Neural progenitor cell (in vitro differentiated cells): ENCODE results near the gene APLP2. TPM values are rescaled to one million over a fixed set of nuclear protein-coding genes. Genes with fewer than 3 reads are reported as not detected.

ENCODE experiments used
- DNase-seq: peaks from one replicate; pipeline ENCODE4 v3.0.0-alpha.2; 2016; ENCODE audit warnings: low spot score
- H2AFZ ChIP-seq: fragments of 200-600 bp; sonication (generic); replicated peaks from 2 replicates; pipeline ENCODE4 v1.6.1; 2016; ENCODE audit warnings: antibody characterized with exemption
- H3F3A ChIP-seq: fragments of 200-600 bp; sonication (generic); 2 replicates; pipeline ENCODE4 v1.6.1; 2016; ENCODE audit warnings: antibody characterized with exemption, low read depth
- H3K27ac ChIP-seq: fragments of 200-600 bp; sonication (generic); 2 replicates; pipeline ENCODE4 v1.5.1; 2016; ENCODE audit warnings: mild to moderate bottlenecking
- H3K27me3 ChIP-seq: fragments of 200-600 bp; sonication (generic); 2 replicates; pipeline ENCODE4 v1.6.1; 2016; ENCODE audit warnings: mild to moderate bottlenecking, moderate library complexity
- H3K36me3 ChIP-seq: fragments of 200-600 bp; sonication (generic); 2 replicates; pipeline ENCODE4 v1.5.1; 2016
- H3K4me1 ChIP-seq: fragments of 200-600 bp; sonication (generic); 2 replicates; pipeline ENCODE4 v1.6.1; 2016; ENCODE audit warnings: mixed run types
- H3K4me2 ChIP-seq: fragments of 200-600 bp; sonication (generic); 2 replicates; pipeline ENCODE4 v1.6.1; 2016
- H3K4me3 ChIP-seq: fragments of 200-600 bp; sonication (generic); 2 replicates; pipeline ENCODE4 v1.5.1; 2016
- H3K79me2 ChIP-seq: fragments of 200-600 bp; sonication (generic); 2 replicates; pipeline ENCODE4 v1.6.1; 2016; ENCODE audit warnings: low read depth
- H3K9ac ChIP-seq: fragments of 200-600 bp; sonication (generic); 2 replicates; pipeline ENCODE4 v1.6.1; 2016
- H3K9me3 ChIP-seq: fragments of 200-600 bp; sonication (generic); 2 replicates; pipeline ENCODE4 v1.5.1; 2016; ENCODE audit warnings: low read depth
- H4K20me1 ChIP-seq: fragments of 200-600 bp; sonication (generic); 2 replicates; pipeline ENCODE4 v1.6.1; 2016; ENCODE audit warnings: low read depth
- H3K27ac Mint-ChIP-seq: 3 replicates; pipeline ENCODE4 v1.8.0; 2021; ENCODE audit warnings: mixed read lengths
- H3K27me3 Mint-ChIP-seq: 2 replicates; pipeline ENCODE4 v1.8.0; 2022; ENCODE audit warnings: low read depth, mild to moderate bottlenecking, inconsistent platforms, moderate library complexity, mixed read lengths; ENCODE audit not compliant: insufficient read depth
- H3K36me3 Mint-ChIP-seq: 3 replicates; pipeline ENCODE4 v1.8.0; 2021; ENCODE audit warnings: mixed read lengths
- H3K4me1 Mint-ChIP-seq: 3 replicates; pipeline ENCODE4 v1.8.0; 2021; ENCODE audit warnings: mixed read lengths
- H3K4me3 Mint-ChIP-seq: 3 replicates; pipeline ENCODE4 v1.8.0; 2021; ENCODE audit warnings: mild to moderate bottlenecking, moderate library complexity, mixed read lengths
- H3K9me3 Mint-ChIP-seq: 3 replicates; pipeline ENCODE4 v1.8.0; 2020; ENCODE audit warnings: mixed read lengths
- EZH2 ChIP-seq: fragments of 200-600 bp; sonication (generic); IDR thresholded peaks from 2 replicates; pipeline ENCODE4 v1.6.1; 2017; ENCODE audit warnings: antibody characterized with exemption, mild to moderate bottlenecking, moderate library complexity
- EZH2phosphoT487 ChIP-seq: fragments of 200-600 bp; sonication (generic); IDR thresholded peaks from 2 replicates; pipeline ENCODE4 v1.6.1; 2017; ENCODE audit warnings: antibody characterized with exemption
- total RNA-seq: library from RNA; depleted of rRNA; stranded (reverse); fragments of >200 nt; gene quantifications from 2 replicates; pipeline ENCODE4 v1.2.3, GENCODE V29; 2015; ENCODE audit warnings: low replicate concordance
- TF ChIP-seq, protein P1 (sequence below): fragments of 200-600 bp; sonication (generic); IDR thresholded peaks from 2 replicates; pipeline ENCODE4 v1.5.1; 2017; ENCODE audit warnings: antibody characterized with exemption, mild to moderate bottlenecking

APLP2 gene
- total RNA-seq, 1 donor from 2014 or later = 455 TPM

GRCh38 chr11:130051082-130051481, 18.6 kb upstream of the APLP2 start:
- Histone ChIP-seq H3K4me2 (no peak overlapping the region), H3K27me3 (no peaks in the 10 kb centered on the region), H3K9me3 (no peaks in the 10 kb centered on the region), H3K4me3 (no peak overlapping the region), H3F3A (no peaks in the 10 kb centered on the region), H3K27ac (no peak overlapping the region), H2AFZ (no peak overlapping the region), H4K20me1 (no peaks in the 10 kb centered on the region), H3K9ac (no peak overlapping the region), H3K4me1 (peaks cover 18% of the 10 kb centered on the region), H3K79me2 (no peaks in the 10 kb centered on the region), H3K36me3 (no peaks in the 10 kb centered on the region)
- no peaks in the 10 kb centered on the region for H3K36me3 Mint-ChIP-seq
- TF ChIP-seq EZH2phosphoT487 = no peak
- TF ChIP-seq EZH2 = no peak
- TF ChIP-seq, protein P1, sequence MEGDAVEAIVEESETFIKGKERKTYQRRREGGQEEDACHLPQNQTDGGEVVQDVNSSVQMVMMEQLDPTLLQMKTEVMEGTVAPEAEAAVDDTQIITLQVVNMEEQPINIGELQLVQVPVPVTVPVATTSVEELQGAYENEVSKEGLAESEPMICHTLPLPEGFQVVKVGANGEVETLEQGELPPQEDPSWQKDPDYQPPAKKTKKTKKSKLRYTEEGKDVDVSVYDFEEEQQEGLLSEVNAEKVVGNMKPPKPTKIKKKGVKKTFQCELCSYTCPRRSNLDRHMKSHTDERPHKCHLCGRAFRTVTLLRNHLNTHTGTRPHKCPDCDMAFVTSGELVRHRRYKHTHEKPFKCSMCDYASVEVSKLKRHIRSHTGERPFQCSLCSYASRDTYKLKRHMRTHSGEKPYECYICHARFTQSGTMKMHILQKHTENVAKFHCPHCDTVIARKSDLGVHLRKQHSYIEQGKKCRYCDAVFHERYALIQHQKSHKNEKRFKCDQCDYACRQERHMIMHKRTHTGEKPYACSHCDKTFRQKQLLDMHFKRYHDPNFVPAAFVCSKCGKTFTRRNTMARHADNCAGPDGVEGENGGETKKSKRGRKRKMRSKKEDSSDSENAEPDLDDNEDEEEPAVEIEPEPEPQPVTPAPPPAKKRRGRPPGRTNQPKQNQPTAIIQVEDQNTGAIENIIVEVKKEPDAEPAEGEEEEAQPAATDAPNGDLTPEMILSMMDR = no peak
- no peak overlapping the region for H3K4me3 Mint-ChIP-seq
- H3K9me3 Mint-ChIP-seq = peaks cover 6% of the 10 kb centered on the region
- DNase-seq = no peak
- H3K27me3 Mint-ChIP-seq = no peaks in the 10 kb centered on the region
- H3K4me1 Mint-ChIP-seq = peaks cover 4% of the 10 kb centered on the region
- no peak overlapping the region for H3K27ac Mint-ChIP-seq

DNA sequence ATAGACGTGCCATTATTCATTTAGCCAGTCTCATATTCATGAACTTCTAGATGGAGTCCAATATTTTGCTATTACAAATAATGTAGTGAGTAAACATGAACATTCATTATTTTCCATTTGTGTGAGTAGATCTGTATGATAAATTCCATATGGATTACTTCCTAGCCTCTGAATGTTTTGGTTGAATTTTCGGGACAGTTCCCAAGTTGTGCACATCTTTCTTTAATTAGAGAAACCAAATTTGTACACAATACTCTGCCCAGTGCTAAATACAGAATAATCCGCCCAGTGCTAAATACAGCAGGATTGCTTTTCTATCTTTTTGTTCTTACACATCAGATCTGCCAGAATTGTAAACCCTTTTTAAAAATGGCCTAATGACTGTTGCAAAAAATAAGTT, 17.1 kb upstream of the APLP2 start:
- TF ChIP-seq, protein P1 = no peak
- TF ChIP-seq EZH2 = no peak
- TF ChIP-seq EZH2phosphoT487 = no peak
- Histone ChIP-seq H3K9ac (no peak overlapping the region), H3K27ac (no peak overlapping the region), H3K36me3 (no peaks in the 10 kb centered on the region), H3K4me2 (no peak overlapping the region), H3K4me1 (peaks cover 18% of the 10 kb centered on the region), H3K4me3 (no peak overlapping the region), H3K79me2 (no peaks in the 10 kb centered on the region), H2AFZ (no peak overlapping the region), H4K20me1 (no peaks in the 10 kb centered on the region), H3K27me3 (no peaks in the 10 kb centered on the region), H3K9me3 (no peaks in the 10 kb centered on the region), H3F3A (no peaks in the 10 kb centered on the region)
- Mint-ChIP-seq H3K27me3 (no peaks in the 10 kb centered on the region), H3K9me3 (peaks cover 6% of the 10 kb centered on the region), H3K36me3 (no peaks in the 10 kb centered on the region), H3K4me1 (peaks cover 4% of the 10 kb centered on the region), H3K27ac (no peak overlapping the region), H3K4me3 (no peak overlapping the region)
- DNase-seq = no peak

DNA sequence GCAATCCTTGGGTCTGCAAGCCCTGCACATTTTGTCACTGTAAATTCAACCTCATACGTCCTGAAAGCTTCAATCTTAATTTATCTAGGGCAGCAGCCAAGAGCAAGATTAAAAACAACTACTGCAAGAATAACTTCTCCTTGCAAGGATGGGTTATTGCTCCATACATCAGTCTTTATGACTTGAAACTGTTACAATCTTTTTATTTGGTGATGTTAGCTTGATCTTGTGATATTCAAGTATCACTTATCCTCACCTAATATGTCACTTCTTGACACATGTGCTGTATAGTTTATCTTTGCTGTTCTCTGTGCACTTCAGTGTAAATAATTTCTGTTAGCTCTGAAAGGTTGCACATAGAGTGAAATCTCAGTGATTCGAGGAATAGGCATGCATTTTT, 14.7 kb upstream of the APLP2 start:
- Histone ChIP-seq H3K4me1 (peaks cover 10% of the 10 kb centered on the region), H3K36me3 (no peaks in the 10 kb centered on the region), H3K9me3 (no peaks in the 10 kb centered on the region), H3K79me2 (no peaks in the 10 kb centered on the region), H3K9ac (no peak overlapping the region), H2AFZ (no peak overlapping the region), H3K4me2 (no peak overlapping the region), H3F3A (no peaks in the 10 kb centered on the region), H4K20me1 (no peaks in the 10 kb centered on the region), H3K4me3 (no peak overlapping the region), H3K27ac (no peak overlapping the region), H3K27me3 (no peaks in the 10 kb centered on the region)
- Mint-ChIP-seq H3K9me3 (peaks cover 6% of the 10 kb centered on the region), H3K27ac (no peak overlapping the region), H3K4me1 (peaks cover 12% of the 10 kb centered on the region), H3K27me3 (no peaks in the 10 kb centered on the region), H3K36me3 (no peaks in the 10 kb centered on the region), H3K4me3 (no peak overlapping the region)
- no peak for DNase-seq
- TF ChIP-seq EZH2phosphoT487 (no peak), EZH2 (no peak)
- TF ChIP-seq, protein P1 = no peak
